Activated CD4-positive, alpha-beta memory T cell treated with anti-CD3 and anti-CD28 coated beads, Interleukin-2, amount 10 ng/mL, durations not matched to agents 7 days and 5 days (primary cell): ENCODE results near the gene CXCL17. TPM values are rescaled to one million over a fixed set of nuclear protein-coding genes. Genes with fewer than 3 reads are reported as not detected.

Experiments used
- CTCF ChIA-PET: fragments of 350-600 bp; sonication (Branson Sonifier 250); formaldehyde crosslinking; loops from one replicate; lab custom pipeline; 2021; ENCODE audit warnings: antibody characterized with exemption, inconsistent platforms; lab: Charles Lee
- POLR2A ChIA-PET: fragments of 350-600 bp; sonication (Branson Sonifier 250); formaldehyde crosslinking; loops from one replicate; lab custom pipeline; 2021; ENCODE audit warnings: antibody characterized with exemption; lab: Charles Lee
- DNase-seq: peaks from one replicate; pipeline ENCODE4 v3.0.0-alpha.2; 2020
- H3K27ac Mint-ChIP-seq: one replicate; pipeline ENCODE4 v1.8.0; 2021; ENCODE audit warnings: mild to moderate bottlenecking, mixed read lengths
- H3K27me3 Mint-ChIP-seq: one replicate; pipeline ENCODE4 v1.8.0; 2021; ENCODE audit warnings: mixed read lengths
- H3K36me3 Mint-ChIP-seq: one replicate; pipeline ENCODE4 v1.8.0; 2021; ENCODE audit warnings: low read depth, mixed read lengths
- H3K4me1 Mint-ChIP-seq: one replicate; pipeline ENCODE4 v1.8.0; 2021; ENCODE audit warnings: mixed read lengths
- H3K4me3 Mint-ChIP-seq: one replicate; pipeline ENCODE4 v1.8.0; 2021; ENCODE audit warnings: mild to moderate bottlenecking, mixed read lengths
- H3K9me3 Mint-ChIP-seq: one replicate; pipeline ENCODE4 v1.8.0; 2021; ENCODE audit warnings: mixed read lengths
- total RNA-seq, 2 experiments: library from RNA; stranded (reverse); gene quantifications; one replicate each; pipeline ENCODE4 v1.2.3, GENCODE V29; 2021

CXCL17 gene
- total RNA-seq, 2 experiments from 2014 or later: not detected

- peaks cover 23% of the 10 kb centered on the region for H3K4me1 Mint-ChIP-seq
- POLR2A ChIA-PET: no interaction called here
- no peaks in the 10 kb centered on the region for H3K27me3 Mint-ChIP-seq
- H3K4me3 Mint-ChIP-seq: no peak overlapping the region
- CTCF ChIA-PET: no interaction called here
- H3K27ac Mint-ChIP-seq: no peak overlapping the region
- no peaks in the 10 kb centered on the region for H3K9me3 Mint-ChIP-seq
- no peak for DNase-seq
- H3K36me3 Mint-ChIP-seq: peaks cover 40% of the 10 kb centered on the region
Measured at GRCh38 chr19:42403586-42403985, 39.2 kb downstream of the CXCL17 start.

- H3K4me1 Mint-ChIP-seq: peaks cover 29% of the 10 kb centered on the region
- H3K4me3 Mint-ChIP-seq: peak overlapping the region; percentile 64
- H3K27ac Mint-ChIP-seq: no peak overlapping the region
- ChIA-PET CTCF (interaction anchor here (1.3 to 1.9 kb wide), 3 partner anchors 18 to 39 kb away, joined by 4 to 9 read pairs (median 8); no protein-coding TSS in a partner anchor), POLR2A (interaction anchor here (2.1 kb wide), 1 partner anchor 8 kb away, joined by 4 read pairs; no protein-coding TSS in a partner anchor)
- H3K36me3 Mint-ChIP-seq: peaks cover 32% of the 10 kb centered on the region
- DNase-seq: no peak
- H3K27me3 Mint-ChIP-seq: no peaks in the 10 kb centered on the region
- no peaks in the 10 kb centered on the region for H3K9me3 Mint-ChIP-seq
Measured at GRCh38 chr19:42402376-42403116, 40.2 kb downstream of the CXCL17 start.

- peak overlapping the region; percentile 10 for H3K27ac Mint-ChIP-seq
Measured at GRCh38 chr19:42401365-42402303, 41.1 kb downstream of the CXCL17 start.

GRCh38 chr19:42400404-42400803, 42.3 kb downstream of the CXCL17 start:
- Mint-ChIP-seq H3K27ac (no peak overlapping the region), H3K4me3 (no peak overlapping the region), H3K4me1 (peaks cover 43% of the 10 kb centered on the region), H3K27me3 (no peaks in the 10 kb centered on the region), H3K9me3 (no peaks in the 10 kb centered on the region), H3K36me3 (peaks cover 22% of the 10 kb centered on the region)
- CTCF ChIA-PET: interaction anchor here (0.6 to 2.4 kb wide), 9 partner anchors 9 to 1770 kb away, joined by 3 to 12 read pairs (median 5); partner anchors contain the start of gene POU2F2
- DNase-seq: no peak
- POLR2A ChIA-PET: interaction anchor here (1.3 to 2.1 kb wide), 3 partner anchors 11 to 20 kb away, joined by 3 to 4 read pairs (median 4); no protein-coding TSS in a partner anchor

More at GRCh38 chr19:42401365-42402303, 41.1 kb downstream of the CXCL17 start:
- H3K27me3 Mint-ChIP-seq: no peaks in the 10 kb centered on the region
- H3K9me3 Mint-ChIP-seq: no peaks in the 10 kb centered on the region
- CTCF ChIA-PET: interaction anchor here (1.0 to 2.4 kb wide), 8 partner anchors 10 to 291 kb away, joined by 3 to 12 read pairs (median 6); no protein-coding TSS in a partner anchor
- peaks cover 28% of the 10 kb centered on the region for H3K36me3 Mint-ChIP-seq
- peak overlapping the region; percentile 64 for H3K4me3 Mint-ChIP-seq
- peak; percentile 71 for DNase-seq
- POLR2A ChIA-PET: interaction anchor here (1.1 to 2.1 kb wide), 3 partner anchors 9 to 24 kb away, joined by 3 to 4 read pairs (median 4); no protein-coding TSS in a partner anchor
- peaks cover 36% of the 10 kb centered on the region for H3K4me1 Mint-ChIP-seq

GRCh38 chr19:42397263-42398166, 45.2 kb downstream of the CXCL17 start:
- CTCF ChIA-PET: interaction anchor here (0.9 to 3.0 kb wide), 8 partner anchors 11 to 265 kb away, joined by 3 to 14 read pairs (median 4); partner anchors contain the start of gene POU2F2
- DNase-seq: no peak
- peak overlapping the region; percentile 76 for H3K27ac Mint-ChIP-seq
- H3K27me3 Mint-ChIP-seq: peaks cover 3% of the 10 kb centered on the region
- POLR2A ChIA-PET: interaction anchor here (0.9 to 2.2 kb wide), 8 partner anchors 9 to 274 kb away, joined by 3 to 10 read pairs (median 4); no protein-coding TSS in a partner anchor
- H3K4me3 Mint-ChIP-seq: peak overlapping the region; percentile 92
- H3K4me1 Mint-ChIP-seq: peaks cover 43% of the 10 kb centered on the region
- no peaks in the 10 kb centered on the region for H3K9me3 Mint-ChIP-seq
- peaks cover 7% of the 10 kb centered on the region for H3K36me3 Mint-ChIP-seq

- ChIA-PET POLR2A (interaction anchor here (0.9 to 2.2 kb wide), 10 partner anchors 10 to 273 kb away, joined by 3 to 10 read pairs (median 4); no protein-coding TSS in a partner anchor), CTCF (interaction anchor here (0.9 to 3.0 kb wide), 7 partner anchors 10 to 264 kb away, joined by 3 to 14 read pairs (median 4); partner anchors contain the start of gene POU2F2)
- Mint-ChIP-seq H3K27ac (peak overlapping the region; percentile 76), H3K27me3 (peaks cover 8% of the 10 kb centered on the region), H3K4me3 (peak overlapping the region; percentile 92), H3K9me3 (no peaks in the 10 kb centered on the region), H3K4me1 (peaks cover 36% of the 10 kb centered on the region), H3K36me3 (peaks cover 7% of the 10 kb centered on the region)
- DNase-seq: peak; percentile 98
Measured at GRCh38 chr19:42396381-42397262, 46.1 kb downstream of the CXCL17 start.

GRCh38 chr19:42394751-42395150, 48.0 kb downstream of the CXCL17 start:
- no peak overlapping the region for H3K27ac Mint-ChIP-seq
- ChIA-PET CTCF (no interaction called here), POLR2A (interaction anchor here (0.7 kb wide), 1 partner anchor 78 kb away, joined by 3 read pairs; no protein-coding TSS in a partner anchor)
- H3K27me3 Mint-ChIP-seq: peaks cover 19% of the 10 kb centered on the region
- no peaks in the 10 kb centered on the region for H3K9me3 Mint-ChIP-seq
- H3K4me3 Mint-ChIP-seq: no peak overlapping the region
- peaks cover 24% of the 10 kb centered on the region for H3K4me1 Mint-ChIP-seq
- H3K36me3 Mint-ChIP-seq: peaks cover 3% of the 10 kb centered on the region
- no peak for DNase-seq

- H3K27ac Mint-ChIP-seq: no peak overlapping the region
- H3K27me3 Mint-ChIP-seq: peaks cover 26% of the 10 kb centered on the region
- ChIA-PET POLR2A (no interaction called here), CTCF (interaction anchor here (0.9 to 1.8 kb wide), 2 partner anchors 8 to 27 kb away, joined by 3 to 4 read pairs; no protein-coding TSS in a partner anchor)
- peaks cover 12% of the 10 kb centered on the region for H3K4me1 Mint-ChIP-seq
- H3K9me3 Mint-ChIP-seq: no peaks in the 10 kb centered on the region
- DNase-seq: no peak
- no peaks in the 10 kb centered on the region for H3K36me3 Mint-ChIP-seq
- no peak overlapping the region for H3K4me3 Mint-ChIP-seq
Measured at GRCh38 chr19:42392165-42392564, 50.6 kb downstream of the CXCL17 start.

- ChIA-PET CTCF (no interaction called here), POLR2A (no interaction called here)
- Mint-ChIP-seq H3K4me3 (no peak within 1 kb of the TSS), H3K4me1 (peaks cover 7% of the 10 kb centered on the region), H3K36me3 (no peaks in the 10 kb centered on the region), H3K27me3 (peaks cover 34% of the 10 kb centered on the region), H3K9me3 (no peaks in the 10 kb centered on the region), H3K27ac (no peak within 1 kb of the TSS)
- DNase-seq: no peak
Measured at GRCh38 chr19:42389899-42390298, 52.8 kb downstream of the CXCL17 start, which contains the start of gene CNFN. Gene CNFN (minus strand): TSS chr19:42390297. CDS start chr19:42389037, 1,260 bp downstream.

GRCh38 chr19:42388851-42389489, 53.8 kb downstream of the CXCL17 start:
- no peaks in the 10 kb centered on the region for H3K9me3 Mint-ChIP-seq
- peaks cover 7% of the 10 kb centered on the region for H3K4me1 Mint-ChIP-seq
- no peak for DNase-seq
- H3K27me3 Mint-ChIP-seq: peaks cover 33% of the 10 kb centered on the region
- H3K4me3 Mint-ChIP-seq: no peak overlapping the region
- POLR2A ChIA-PET: interaction anchor here (1.0 kb wide), 1 partner anchor 11 kb away, joined by 3 read pairs; no protein-coding TSS in a partner anchor
- no peak overlapping the region for H3K27ac Mint-ChIP-seq
- no peaks in the 10 kb centered on the region for H3K36me3 Mint-ChIP-seq
- CTCF ChIA-PET: interaction anchor here (1.1 kb wide), 1 partner anchor 50 kb away, joined by 3 read pairs; no protein-coding TSS in a partner anchor
